Endothelial cell of umbilical vein (primary cell): Measurements from ENCODE around the gene FAM227B. TPM values are rescaled to one million over a fixed set of nuclear protein-coding genes. Genes with fewer than 3 reads are reported as not detected.

ENCODE experiments used
- BruUV-seq: library from RNA; stranded (reverse); fragments of 400-500 nt; replicated peaks from 2 replicates; lab custom pipeline; 2021; lab: Mats Ljungman, UMichigan
- CTCF ChIA-PET: fragments of 300-600, 350-600 bp; sonication (Branson Sonifier 250); formaldehyde crosslinking; loops from one replicate; lab custom pipeline; 2021; ENCODE audit warnings: antibody characterized with exemption, inconsistent platforms; lab: Charles Lee
- POLR2A ChIA-PET: fragments of 300-600, 350-600 bp; sonication (Branson Sonifier 250); formaldehyde crosslinking; loops from one replicate; lab custom pipeline; 2021; ENCODE audit warnings: antibody characterized with exemption, inconsistent platforms; lab: Charles Lee
- DNase-seq: peaks from one replicate; pipeline ENCODE4 v3.0.0-alpha.2; 2011; ENCODE audit warnings: low read depth, low spot score
- FAIRE-seq: peaks from 2 replicates; lab custom pipeline; 2011; peaks lifted over from hg19 to GRCh38; lab: Jason Lieb, UNC
- H2AFZ ChIP-seq: 2 replicates; pipeline ENCODE4 v1.6.0; 2012; ENCODE audit warnings: low read depth, low read length, control low read depth, inconsistent platforms
- H3K27ac ChIP-seq: 2 replicates; pipeline ENCODE4 v1.5.1; 2011; ENCODE audit warnings: low read depth, mild to moderate bottlenecking, control low read depth, low read length, moderate library complexity; ENCODE audit not compliant: insufficient read depth
- H3K27me3 ChIP-seq, 2 experiments: 2 replicates each; pipeline versions ENCODE4 v1.6.0 to v1.6.1; 2011; ENCODE audit warnings: low read length in 2 of 2, mixed read lengths in 1 of 2; ENCODE audit not compliant: control insufficient read depth in 2 of 2, insufficient read depth in 2 of 2
- H3K36me3 ChIP-seq, 2 experiments: 2 replicates in 1 of 2; 3 replicates in 1 of 2; pipeline ENCODE4 v1.5.1; 2011; ENCODE audit warnings: low read length in 2 of 2, mild to moderate bottlenecking in 1 of 2, moderate library complexity in 1 of 2; ENCODE audit not compliant: control insufficient read depth in 2 of 2, insufficient read depth in 2 of 2; ENCODE audit errors: extremely low read depth in 1 of 2
- H3K4me1 ChIP-seq: 3 replicates; pipeline ENCODE4 v1.5.1; 2011; ENCODE audit warnings: mild to moderate bottlenecking, low read length; ENCODE audit not compliant: control insufficient read depth, insufficient read depth; ENCODE audit errors: extremely low read depth
- H3K4me2 ChIP-seq: 2 replicates; pipeline ENCODE4 v1.6.1; 2011; ENCODE audit warnings: low read length, control low read depth, mixed read lengths; ENCODE audit not compliant: insufficient read depth
- H3K4me3 ChIP-seq, 3 experiments: fragments of 200-600 bp in 1 of 3; sonication (generic), shearing (Covaris generic) in 1 of 3; replicated peaks in 1 of 3; 2 replicates each; pipeline ENCODE4 v1.5.1; 2011 to 2016; ENCODE audit warnings: control low read depth in 3 of 3, low read length in 3 of 3, mild to moderate bottlenecking in 2 of 3, inconsistent platforms in 1 of 3, low read depth in 1 of 3, moderate library complexity in 1 of 3; ENCODE audit not compliant: insufficient read depth in 1 of 3
- H3K79me2 ChIP-seq: 2 replicates; pipeline ENCODE4 v1.6.0; 2012; ENCODE audit warnings: low read length, inconsistent platforms; ENCODE audit not compliant: control insufficient read depth, insufficient read depth
- H3K9ac ChIP-seq: replicated peaks from 2 replicates; pipeline ENCODE3; 2011; ENCODE audit warnings: low read length, control low read depth; ENCODE audit not compliant: insufficient read depth; ENCODE audit errors: extremely low read depth
- H3K9me1 ChIP-seq: replicated peaks from 3 replicates; pipeline ENCODE4 v1.6.0; 2011; ENCODE audit warnings: mild to moderate bottlenecking, low read length; ENCODE audit not compliant: control insufficient read depth, insufficient read depth; ENCODE audit errors: extremely low read depth
- H3K9me3 ChIP-seq: replicated peaks from 2 replicates; pipeline ENCODE4 v1.5.1; 2012; ENCODE audit warnings: low read length, inconsistent platforms; ENCODE audit not compliant: control insufficient read depth, insufficient read depth
- H4K20me1 ChIP-seq: replicated peaks from 2 replicates; pipeline ENCODE3; 2011; ENCODE audit warnings: mild to moderate bottlenecking, low read length; ENCODE audit not compliant: control insufficient read depth, insufficient read depth; ENCODE audit errors: extremely low read depth
- EZH2 ChIP-seq: IDR thresholded peaks from 2 replicates; pipeline ENCODE4 v1.6.1; 2012; ENCODE audit warnings: borderline replicate concordance, low read depth, mild to moderate bottlenecking, moderate library complexity, low read length, inconsistent platforms; ENCODE audit not compliant: severe bottlenecking
- FOS ChIP-seq: IDR thresholded peaks from 2 replicates; pipeline ENCODE4 v1.6.1; 2011; ENCODE audit warnings: mild to moderate bottlenecking, low read length, moderate library complexity, borderline replicate concordance; ENCODE audit not compliant: insufficient read depth
- GATA2 ChIP-seq: IDR thresholded peaks from 2 replicates; pipeline ENCODE4 v1.7.0; 2011; ENCODE audit warnings: low read depth, mild to moderate bottlenecking, moderate library complexity, mixed read lengths, low read length; ENCODE audit not compliant: insufficient read length, insufficient read depth
- JUN ChIP-seq: IDR thresholded peaks from 2 replicates; pipeline ENCODE4 v1.6.1; 2011; ENCODE audit warnings: borderline replicate concordance, low read depth; ENCODE audit not compliant: insufficient read length, insufficient read depth
- MYC ChIP-seq: IDR thresholded peaks from one replicate; pipeline ENCODE4 v1.6.1; 2011; ENCODE audit warnings: mild to moderate bottlenecking, low read depth, low read length
- POLR2A ChIP-seq: IDR thresholded peaks from 2 replicates; pipeline ENCODE4 v1.6.1; 2012; ENCODE audit warnings: low read depth, mild to moderate bottlenecking, control low read depth, low read length
- POLR2AphosphoS5 ChIP-seq: IDR thresholded peaks from 2 replicates; pipeline ENCODE4 v1.6.1; 2012; ENCODE audit warnings: low read depth, mild to moderate bottlenecking, control low read depth, low read length, moderate library complexity; ENCODE audit not compliant: insufficient read depth
- dilution Hi-C: fragments of 300-500 bp; cut with MboI; formaldehyde crosslinking; loops from one replicate; pipeline ENCODE4 v1.15.0; 2019; ENCODE audit warnings: low sequenced_read_pairs; ENCODE audit not compliant: extremely low pct_ligation_motif_present
- intact Hi-C: fragments of 100-400 bp; cut with micrococcal nuclease; formaldehyde crosslinking; loops from one replicate; pipeline ENCODE4 v1.10.0; 2022
- polyA plus RNA-seq, 4 experiments: library from polyadenylated mRNA; depleted of rRNA in 3 of 4; stranded (reverse) in 3 of 4; unstranded in 1 of 4; fragments of >200 nt; gene quantifications; 2 replicates each; pipeline versions ENCODE4 v1.2.1 to v1.2.3, GENCODE V29; 2011 to 2012; ENCODE audit warnings: missing spikeins in 1 of 4
- total RNA-seq: library from RNA; stranded (reverse); gene quantifications from 2 replicates; pipeline ENCODE4 v1.2.3, GENCODE V29; 2021
- TF ChIP-seq, protein P1 (sequence below), 2 donors: IDR thresholded peaks; 1 replicate in 1 of 2; 2 replicates in 1 of 2; pipeline ENCODE4 v1.5.1; 2011; ENCODE audit warnings: low read length in 2 of 2, mild to moderate bottlenecking in 2 of 2, moderate library complexity in 2 of 2, control low read depth in 1 of 2, inconsistent platforms in 1 of 2, low read depth in 1 of 2; ENCODE audit not compliant: insufficient read depth in 1 of 2; ENCODE audit errors: extremely low read depth in 1 of 2
- TF ChIP-seq, protein P2 (sequence below): IDR thresholded peaks from 2 replicates; pipeline ENCODE4 v1.6.1; 2011; ENCODE audit not compliant: insufficient read depth, insufficient read length

Gene FAM227B
- total and polyA plus RNA-seq, 2 donors (not counting 3 experiments of a cell fraction or from before 2014, with no cell fraction given): 1.5 to 1.8 TPM

DNA sequence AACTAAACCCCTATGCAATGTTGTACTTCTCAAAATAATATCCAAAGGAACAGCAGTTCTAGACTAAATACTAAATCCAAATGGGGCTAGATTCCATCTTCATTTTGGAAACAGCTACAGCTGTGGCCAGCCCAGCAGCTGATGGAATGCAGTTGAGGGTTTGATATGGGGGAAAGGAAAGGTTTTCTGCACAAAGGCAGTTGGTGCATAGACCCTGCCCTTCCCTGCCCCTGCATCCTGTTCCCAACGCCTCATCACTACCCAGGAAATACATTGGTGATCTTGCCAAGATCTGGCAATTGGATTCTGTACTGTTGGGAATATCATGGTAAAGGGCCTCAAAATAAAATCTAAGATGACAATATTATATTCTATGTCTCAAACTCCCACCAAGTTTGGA is 44.1 kb upstream of the FAM227B start:
- DNase-seq (no peak), FAIRE-seq (no peak)
- intact Hi-C loops: no loop called here
- Histone ChIP-seq H3K36me3 (no peaks in the 10 kb centered on the region), H3K27me3 (peaks cover 2 to 3% of the 10 kb centered on the region in 2 experiments), H3K9ac (no peak overlapping the region), H3K79me2 (no peaks in the 10 kb centered on the region), H3K9me1 (no peaks in the 10 kb centered on the region), H3K9me3 (no peaks in the 10 kb centered on the region), H4K20me1 (no peaks in the 10 kb centered on the region), H3K27ac (no peak overlapping the region), H3K4me2 (no peak overlapping the region), H3K4me3 (no peak overlapping the region), H2AFZ (no peak overlapping the region), H3K4me1 (no peaks in the 10 kb centered on the region)
- no TSS peak for BruUV-seq
- dilution Hi-C loops: no loop called here
- ChIA-PET POLR2A (no interaction called here), CTCF (interaction anchor here (1.5 kb wide), 1 partner anchor 12 kb away, joined by 3 read pairs; no protein-coding TSS in a partner anchor)
- no peak for TF ChIP-seq JUN
- TF ChIP-seq EZH2: no peak
- TF ChIP-seq FOS: no peak
- no peak for TF ChIP-seq POLR2A
- TF ChIP-seq GATA2: no peak
- TF ChIP-seq MYC: no peak
- TF ChIP-seq, protein P1, sequence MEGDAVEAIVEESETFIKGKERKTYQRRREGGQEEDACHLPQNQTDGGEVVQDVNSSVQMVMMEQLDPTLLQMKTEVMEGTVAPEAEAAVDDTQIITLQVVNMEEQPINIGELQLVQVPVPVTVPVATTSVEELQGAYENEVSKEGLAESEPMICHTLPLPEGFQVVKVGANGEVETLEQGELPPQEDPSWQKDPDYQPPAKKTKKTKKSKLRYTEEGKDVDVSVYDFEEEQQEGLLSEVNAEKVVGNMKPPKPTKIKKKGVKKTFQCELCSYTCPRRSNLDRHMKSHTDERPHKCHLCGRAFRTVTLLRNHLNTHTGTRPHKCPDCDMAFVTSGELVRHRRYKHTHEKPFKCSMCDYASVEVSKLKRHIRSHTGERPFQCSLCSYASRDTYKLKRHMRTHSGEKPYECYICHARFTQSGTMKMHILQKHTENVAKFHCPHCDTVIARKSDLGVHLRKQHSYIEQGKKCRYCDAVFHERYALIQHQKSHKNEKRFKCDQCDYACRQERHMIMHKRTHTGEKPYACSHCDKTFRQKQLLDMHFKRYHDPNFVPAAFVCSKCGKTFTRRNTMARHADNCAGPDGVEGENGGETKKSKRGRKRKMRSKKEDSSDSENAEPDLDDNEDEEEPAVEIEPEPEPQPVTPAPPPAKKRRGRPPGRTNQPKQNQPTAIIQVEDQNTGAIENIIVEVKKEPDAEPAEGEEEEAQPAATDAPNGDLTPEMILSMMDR (IDR thresholded peaks at IDR 0.05; ENCODE audit: extremely low read depth in 1 of 2, insufficient read depth in 1 of 2, low read depth in 1 of 2, low read length in 2 of 2): no peak
- TF ChIP-seq, protein P2, sequence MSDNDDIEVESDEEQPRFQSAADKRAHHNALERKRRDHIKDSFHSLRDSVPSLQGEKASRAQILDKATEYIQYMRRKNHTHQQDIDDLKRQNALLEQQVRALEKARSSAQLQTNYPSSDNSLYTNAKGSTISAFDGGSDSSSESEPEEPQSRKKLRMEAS: no peak
- no peak for TF ChIP-seq POLR2AphosphoS5
